Endodermal cell (in vitro differentiated cells): ENCODE data around the gene YEATS2. TPM values are rescaled to one million over a fixed set of nuclear protein-coding genes. Genes with fewer than 3 reads are reported as not detected.
A peak's percentile ranks its signal among the peaks of the same experiment; 100 is the strongest.

Experiments
- DNase-seq: peaks from one replicate; pipeline ENCODE4 v3.0.0-alpha.2; 2017
- H3K27ac ChIP-seq: 2 replicates; pipeline ENCODE4 v1.5.1; 2013; ENCODE audit warnings: mild to moderate bottlenecking, low read depth, low read length, moderate library complexity
- H3K27me3 ChIP-seq: 2 replicates; pipeline ENCODE4 v1.6.1; 2013; ENCODE audit warnings: mild to moderate bottlenecking, low read length, moderate library complexity; ENCODE audit not compliant: insufficient read depth, control insufficient read depth, poor library complexity, severe bottlenecking
- H3K36me3 ChIP-seq: 2 replicates; pipeline ENCODE4 v1.7.0; 2013; ENCODE audit warnings: mild to moderate bottlenecking, low read length, moderate library complexity; ENCODE audit not compliant: control insufficient read depth, insufficient read depth
- H3K4me1 ChIP-seq: one replicate; pipeline ENCODE4 v1.7.0; 2013; ENCODE audit warnings: low read length; ENCODE audit not compliant: control insufficient read depth, insufficient read depth
- H3K4me3 ChIP-seq: 2 replicates; pipeline ENCODE4 v1.5.1; 2013; ENCODE audit warnings: mild to moderate bottlenecking, low read length, moderate library complexity
- H3K9ac ChIP-seq: 2 replicates; pipeline ENCODE4 v1.6.1; 2013; ENCODE audit warnings: mild to moderate bottlenecking, low read length, moderate library complexity; ENCODE audit not compliant: poor library complexity, severe bottlenecking; ENCODE audit errors: extremely low read depth
- H3K9me3 ChIP-seq: 2 replicates; pipeline ENCODE4 v1.6.1; 2013; ENCODE audit warnings: mild to moderate bottlenecking, low read length, moderate library complexity; ENCODE audit not compliant: control insufficient read depth
- H3K27ac Mint-ChIP-seq: 2 replicates; pipeline ENCODE4 v1.8.0; 2020; ENCODE audit warnings: mixed read lengths
- H3K27me3 Mint-ChIP-seq: 2 replicates; pipeline ENCODE4 v1.8.0; 2021; ENCODE audit warnings: mild to moderate bottlenecking, mixed read lengths; ENCODE audit not compliant: insufficient read depth
- H3K36me3 Mint-ChIP-seq: 2 replicates; pipeline ENCODE4 v1.8.0; 2020; ENCODE audit warnings: low read depth, mixed read lengths
- H3K4me1 Mint-ChIP-seq: 2 replicates; pipeline ENCODE4 v1.8.0; 2020; ENCODE audit warnings: mixed read lengths
- H3K4me3 Mint-ChIP-seq: 2 replicates; pipeline ENCODE4 v1.8.0; 2020; ENCODE audit warnings: mild to moderate bottlenecking, moderate library complexity, mixed read lengths
- H3K9me3 Mint-ChIP-seq: 2 replicates; pipeline ENCODE4 v1.8.0; 2020; ENCODE audit warnings: mild to moderate bottlenecking, mixed read lengths
- WGBS, 2 experiments: methylation state at CpG; one replicate each; pipeline versions ENCODE4 v1.1.5 to v1.1.7; 2013; ENCODE audit warnings: missing lambda C conversion rate in 2 of 2, mixed read lengths in 1 of 2; ENCODE audit not compliant: insufficient coverage in 1 of 2, insufficient read length in 1 of 2; 5-methylcytosine and 5-hydroxymethylcytosine counted together
- total RNA-seq, 2 donors: library from RNA; stranded (reverse); fragmentation: NEBNext Ultra II Directional in 1 of 2; extraction: Animal tissue kit (Norgen Biotek cat#: 25700) in 1 of 2; gene quantifications; 2 replicates in 1 of 2; 3 replicates in 1 of 2; pipeline ENCODE4 v1.2.1, GENCODE V29; 2021
- TF ChIP-seq, protein P1 (sequence below): fragments of 200-600 bp; sonication (generic); conservative IDR thresholded peaks from 2 replicates; pipeline ENCODE4 v1.5.0; 2021; ENCODE audit warnings: antibody characterized with exemption, mild to moderate bottlenecking

Gene YEATS2
- total RNA-seq, 2 donors from 2014 or later, result 53.4 to 55.8 TPM

DNA sequence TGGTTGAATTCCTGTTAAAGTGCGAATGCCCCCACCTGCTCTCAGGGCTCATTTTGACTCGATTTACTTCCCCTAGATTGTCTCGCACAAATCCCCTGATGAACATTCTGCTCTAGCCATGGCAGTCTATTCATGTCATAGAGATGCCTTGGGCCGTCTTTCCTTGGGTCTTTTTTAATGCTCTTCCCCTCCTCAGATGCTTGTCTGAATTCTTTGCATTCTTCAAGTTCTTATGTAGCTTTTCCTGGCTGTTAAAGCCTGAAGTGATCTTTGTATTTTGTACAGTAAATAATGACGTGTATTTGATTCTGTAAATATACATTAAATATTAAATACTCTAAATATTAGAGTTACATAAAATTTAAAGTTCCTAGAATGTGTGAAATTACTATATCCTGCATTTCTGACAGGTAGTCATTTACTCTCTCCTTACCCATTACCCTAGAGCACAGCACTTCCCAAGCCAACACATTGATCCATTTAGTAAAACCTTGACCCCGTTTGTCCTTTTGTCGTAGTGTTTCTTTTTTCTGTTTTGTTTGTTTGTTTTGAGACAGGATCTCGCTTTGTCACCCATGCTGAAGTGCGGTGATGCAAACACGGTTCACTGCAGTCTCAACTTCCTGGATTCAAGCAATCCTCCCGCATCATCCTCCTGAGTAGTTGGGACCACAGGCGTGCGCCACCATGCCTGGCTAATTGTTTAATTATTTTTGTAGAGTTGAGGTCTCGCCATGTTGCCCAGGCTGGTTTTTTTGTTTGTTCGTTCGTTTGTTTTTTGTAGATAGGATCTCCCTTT lies 47.9 kb downstream of the YEATS2 start:
- Histone ChIP-seq H3K27me3 (no peaks in the 10 kb centered on the region), H3K4me1 (no peaks in the 10 kb centered on the region), H3K27ac (peak overlapping the region; percentile 34), H3K9me3 (peaks cover 9% of the 10 kb centered on the region), H3K9ac (no peak overlapping the region), H3K36me3 (peaks cover 76% of the 10 kb centered on the region), H3K4me3 (no peak overlapping the region)
- TF ChIP-seq, protein P1, sequence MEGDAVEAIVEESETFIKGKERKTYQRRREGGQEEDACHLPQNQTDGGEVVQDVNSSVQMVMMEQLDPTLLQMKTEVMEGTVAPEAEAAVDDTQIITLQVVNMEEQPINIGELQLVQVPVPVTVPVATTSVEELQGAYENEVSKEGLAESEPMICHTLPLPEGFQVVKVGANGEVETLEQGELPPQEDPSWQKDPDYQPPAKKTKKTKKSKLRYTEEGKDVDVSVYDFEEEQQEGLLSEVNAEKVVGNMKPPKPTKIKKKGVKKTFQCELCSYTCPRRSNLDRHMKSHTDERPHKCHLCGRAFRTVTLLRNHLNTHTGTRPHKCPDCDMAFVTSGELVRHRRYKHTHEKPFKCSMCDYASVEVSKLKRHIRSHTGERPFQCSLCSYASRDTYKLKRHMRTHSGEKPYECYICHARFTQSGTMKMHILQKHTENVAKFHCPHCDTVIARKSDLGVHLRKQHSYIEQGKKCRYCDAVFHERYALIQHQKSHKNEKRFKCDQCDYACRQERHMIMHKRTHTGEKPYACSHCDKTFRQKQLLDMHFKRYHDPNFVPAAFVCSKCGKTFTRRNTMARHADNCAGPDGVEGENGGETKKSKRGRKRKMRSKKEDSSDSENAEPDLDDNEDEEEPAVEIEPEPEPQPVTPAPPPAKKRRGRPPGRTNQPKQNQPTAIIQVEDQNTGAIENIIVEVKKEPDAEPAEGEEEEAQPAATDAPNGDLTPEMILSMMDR, result no peak
- no peak overlapping the region for H3K4me3 Mint-ChIP-seq
- peaks cover 78% of the 10 kb centered on the region for H3K36me3 Mint-ChIP-seq
- peaks cover 3% of the 10 kb centered on the region for H3K9me3 Mint-ChIP-seq
- peak overlapping the region; percentile 93 for H3K27ac Mint-ChIP-seq
- H3K4me1 Mint-ChIP-seq, result peaks cover 7% of the 10 kb centered on the region
- 78 to 92% methylated on average over 8 to 15 of the region's 16 CpGs for WGBS, 2 experiments
- DNase-seq, result no peak
- no peaks in the 10 kb centered on the region for H3K27me3 Mint-ChIP-seq

DNA sequence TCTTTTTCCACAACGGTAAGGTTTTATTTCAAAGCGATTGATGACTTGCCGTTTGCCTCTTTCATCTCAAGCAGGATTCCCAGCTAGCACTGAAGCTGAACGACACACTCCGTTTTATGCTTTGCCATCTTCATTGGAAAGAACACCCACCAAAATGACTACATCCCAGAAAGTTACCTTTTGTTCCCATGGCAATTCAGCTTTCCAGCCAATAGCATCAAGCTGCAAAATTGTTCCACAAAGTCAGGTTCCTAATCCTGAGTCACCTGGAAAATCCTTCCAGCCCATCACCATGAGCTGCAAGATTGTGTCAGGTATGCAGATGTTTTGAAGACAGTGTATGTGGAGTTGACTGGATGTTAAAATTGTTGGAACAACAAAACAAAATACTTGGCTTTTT lies 56.5 kb downstream of the YEATS2 start:
- H3K27ac ChIP-seq, result no peak overlapping the region
- TF ChIP-seq, protein P1, result no peak
- H3K27me3 ChIP-seq, result no peaks in the 10 kb centered on the region
- H3K36me3 ChIP-seq, result peaks cover 81% of the 10 kb centered on the region
- peak overlapping the region; percentile 16 for H3K27ac Mint-ChIP-seq
- DNase-seq, result no peak
- WGBS, 2 experiments, result 94 to 98% methylated on average over 5 of the region's 5 CpGs
- H3K4me1 ChIP-seq, result no peaks in the 10 kb centered on the region
- no peak overlapping the region for H3K9ac ChIP-seq
- no peaks in the 10 kb centered on the region for H3K27me3 Mint-ChIP-seq
- no peak overlapping the region for H3K4me3 Mint-ChIP-seq
- peaks cover 75% of the 10 kb centered on the region for H3K36me3 Mint-ChIP-seq
- no peaks in the 10 kb centered on the region for H3K9me3 ChIP-seq
- H3K4me1 Mint-ChIP-seq, result peaks cover 10% of the 10 kb centered on the region
- H3K9me3 Mint-ChIP-seq, result no peaks in the 10 kb centered on the region
- H3K4me3 ChIP-seq, result no peak overlapping the region

GRCh38 chr3:183762304-183762703 lies 64.7 kb downstream of the YEATS2 start:
- H3K36me3 Mint-ChIP-seq, result peaks cover 57% of the 10 kb centered on the region
- H3K27ac Mint-ChIP-seq, result no peak overlapping the region
- no peaks in the 10 kb centered on the region for H3K27me3 Mint-ChIP-seq
- no peaks in the 10 kb centered on the region for H3K27me3 ChIP-seq
- DNase-seq, result no peak
- peaks cover 5% of the 10 kb centered on the region for H3K4me1 ChIP-seq
- H3K9ac ChIP-seq, result no peak overlapping the region
- no peak overlapping the region for H3K4me3 ChIP-seq
- H3K4me1 Mint-ChIP-seq, result peaks cover 19% of the 10 kb centered on the region
- no peaks in the 10 kb centered on the region for H3K9me3 ChIP-seq
- H3K36me3 ChIP-seq, result peaks cover 72% of the 10 kb centered on the region
- WGBS, 2 experiments, result 96 to 97% methylated on average over 5 to 6 of the region's 6 CpGs
- H3K9me3 Mint-ChIP-seq, result no peaks in the 10 kb centered on the region
- TF ChIP-seq, protein P1, result no peak
- H3K4me3 Mint-ChIP-seq, result no peak overlapping the region
- H3K27ac ChIP-seq, result no peak overlapping the region
